ENCODE data around the gene PTAFR.

PTAFR gene

GRCh38 chr1:28176492-28177470, at the start of gene PTAFR:
PTAFR (minus strand) TSS chr1:28176690; CDS start chr1:28151021, 25,669 bp downstream.
- TF ChIP-seq CTCF (IDR thresholded peaks at IDR 0.05; ENCODE audit: insufficient read depth, low read length, poor library complexity, severe bottlenecking) = no peak
- TF ChIP-seq EZH2phosphoT487 (conservative IDR thresholded peaks at IDR 0.05; ENCODE audit: low read length) = no peak
- Histone ChIP-seq H2AFZ (ENCODE audit: low read depth, low read length, severe bottlenecking) (peak within 1 kb of the TSS; percentile 40), H4K20me1 (ENCODE audit: low read depth, low read length) (no peaks in the 10 kb centered on the region), H3K4me2 (ENCODE audit: low read depth, low read length, poor library complexity, severe bottlenecking) (peak within 1 kb of the TSS; percentile 90), H3K4me3 (ENCODE audit: insufficient read depth, low read length, poor library complexity, severe bottlenecking) (peak within 1 kb of the TSS; percentile 65), H3K9ac (ENCODE audit: low read length) (peak within 1 kb of the TSS; percentile 74), H3K79me2 (ENCODE audit: insufficient read depth, low read length) (peaks cover 26% of the 10 kb centered on the region), H3K9me3 (ENCODE audit: insufficient read depth, low read length) (no peaks in the 10 kb centered on the region), H3K9me2 (replicated peaks; ENCODE audit: insufficient read depth, low read length) (no peaks in the 10 kb centered on the region), H3K36me3 (ENCODE audit: low read length) (0 out of 2 replicates have a peak, but pooled peaks cover under 1% of the 10 kb centered on the region), H3K27ac (ENCODE audit: low read depth, low read length) (peak within 1 kb of the TSS; percentile 96), H3F3A (ENCODE audit: insufficient read depth) (peaks cover 56% of the 10 kb centered on the region), H3K27me3 (ENCODE audit: low read length) (no peaks in the 10 kb centered on the region)

GRCh38 chr1:28213315-28213714, 36.8 kb upstream of the PTAFR start:
- H3K79me2 ChIP-seq (ENCODE audit: insufficient read depth, low read length) = peaks cover 50% of the 10 kb centered on the region
- no peaks in the 10 kb centered on the region for H3K9me2 ChIP-seq (replicated peaks; ENCODE audit: insufficient read depth, low read length)
- peaks cover 31% of the 10 kb centered on the region; the same call in 1 of the 2 replicates for H3K36me3 ChIP-seq (ENCODE audit: low read length)
- no peak overlapping the region for H2AFZ ChIP-seq (ENCODE audit: low read depth, low read length, severe bottlenecking)
- H3F3A ChIP-seq (ENCODE audit: insufficient read depth) = peaks cover 47% of the 10 kb centered on the region
- H3K4me2 ChIP-seq (ENCODE audit: low read depth, low read length, poor library complexity, severe bottlenecking) = no peak overlapping the region
- TF ChIP-seq CTCF (IDR thresholded peaks at IDR 0.05; ENCODE audit: insufficient read depth, low read length, poor library complexity, severe bottlenecking) (no peak), EZH2phosphoT487 (conservative IDR thresholded peaks at IDR 0.05; ENCODE audit: low read length) (no peak)
- no peak overlapping the region for H3K4me3 ChIP-seq (ENCODE audit: insufficient read depth, low read length, poor library complexity, severe bottlenecking)
- no peak overlapping the region for H3K27ac ChIP-seq (ENCODE audit: low read depth, low read length)
- H3K27me3 ChIP-seq (ENCODE audit: low read length) = no peaks in the 10 kb centered on the region
- H3K9ac ChIP-seq (ENCODE audit: low read length) = no peak overlapping the region
- H4K20me1 ChIP-seq (ENCODE audit: low read depth, low read length) = 0 out of 2 replicates have a peak, but pooled peaks cover 5% of the 10 kb centered on the region
- H3K9me3 ChIP-seq (ENCODE audit: insufficient read depth, low read length) = no peaks in the 10 kb centered on the region

GRCh38 chr1:28209700-28210099, 33.2 kb upstream of the PTAFR start:
- H3K9me2 ChIP-seq (replicated peaks; ENCODE audit: insufficient read depth, low read length) = no peaks in the 10 kb centered on the region
- H3F3A ChIP-seq (ENCODE audit: insufficient read depth) = peaks cover 45% of the 10 kb centered on the region
- no peak overlapping the region for H3K4me2 ChIP-seq (ENCODE audit: low read depth, low read length, poor library complexity, severe bottlenecking)
- no peak overlapping the region for H3K9ac ChIP-seq (ENCODE audit: low read length)
- H2AFZ ChIP-seq (ENCODE audit: low read depth, low read length, severe bottlenecking) = no peak overlapping the region
- TF ChIP-seq EZH2phosphoT487 (conservative IDR thresholded peaks at IDR 0.05; ENCODE audit: low read length) (no peak), CTCF (IDR thresholded peaks at IDR 0.05; ENCODE audit: insufficient read depth, low read length, poor library complexity, severe bottlenecking) (no peak)
- H3K27me3 ChIP-seq (ENCODE audit: low read length) = no peaks in the 10 kb centered on the region
- H4K20me1 ChIP-seq (ENCODE audit: low read depth, low read length) = 0 out of 2 replicates have a peak, but pooled peaks cover 5% of the 10 kb centered on the region
- H3K27ac ChIP-seq (ENCODE audit: low read depth, low read length) = peak overlapping the region; percentile 22
- H3K79me2 ChIP-seq (ENCODE audit: insufficient read depth, low read length) = peaks cover 40% of the 10 kb centered on the region
- no peaks in the 10 kb centered on the region for H3K9me3 ChIP-seq (ENCODE audit: insufficient read depth, low read length)
- H3K4me3 ChIP-seq (ENCODE audit: insufficient read depth, low read length, poor library complexity, severe bottlenecking) = no peak overlapping the region
- H3K36me3 ChIP-seq (ENCODE audit: low read length) = peaks cover 42% of the 10 kb centered on the region
